Gastrocnemius medialis (tissue), 4 donors: ENCODE results near the gene SLC4A3.

Experiments
- CTCF ChIP-seq, 5 experiments: fragments of 450-650 bp in 3 of 5; fragments of 200-600 bp in 2 of 5; sonication (generic) in 2 of 5; IDR thresholded peaks in 4 of 5; conservative IDR thresholded peaks in 1 of 5; 1 replicate in 4 of 5; 2 replicates in 1 of 5; pipeline ENCODE4 v1.5.1; 2016 to 2019; ENCODE audit warnings: antibody characterized with exemption in 5 of 5, mild to moderate bottlenecking in 3 of 5, moderate library complexity in 3 of 5
- POLR2A ChIP-seq, 2 donors: fragments of 450-650 bp; IDR thresholded peaks; one replicate each; pipeline ENCODE4 v1.6.1; 2017; ENCODE audit warnings: antibody characterized with exemption in 2 of 2, mild to moderate bottlenecking in 2 of 2, moderate library complexity in 2 of 2

- no peak for TF ChIP-seq CTCF (IDR thresholded peaks at IDR 0.05 in 4 of 5, conservative IDR thresholded peaks at IDR 0.05 in 1 of 5)
- TF ChIP-seq POLR2A (IDR thresholded peaks at IDR 0.05): no peak
These were observed 47.8 kb downstream of the SLC4A3 start for GRCh38 chr2:219675221-219675620.
